Heart right ventricle (tissue), 16 donors: ENCODE data around the gene CHAF1B. TPM values are rescaled to one million over a fixed set of nuclear protein-coding genes. Genes with fewer than 3 reads are reported as not detected.

Source experiments
- ATAC-seq, 8 donors: fragments of 200-7000 bp; cut with Tn5 transposase; one replicate each; pipeline ENCODE4 v1.9.1; 2020; ENCODE audit warnings: mild to moderate bottlenecking in 8 of 8, moderate library complexity in 8 of 8, moderate number of reproducible peaks in 1 of 8
- DNase-seq, 2 donors: peaks; one replicate each; pipeline ENCODE4 v3.0.0-alpha.2; 2020
- H3K27ac ChIP-seq, 10 donors: fragments of 200-600 bp; sonication (generic) in 2 of 10; one replicate each; pipeline versions ENCODE4 v1.5.0 to v1.8.0; 2020 to 2022; ENCODE audit warnings: mild to moderate bottlenecking in 3 of 10
- H3K27me3 ChIP-seq, 7 donors: fragments of 200-600 bp; one replicate each; pipeline ENCODE4 v1.8.0; 2021 to 2022; ENCODE audit warnings: mild to moderate bottlenecking in 2 of 7
- H3K36me3 ChIP-seq, 9 donors: fragments of 200-600 bp; sonication (generic) in 1 of 9; one replicate each; pipeline versions ENCODE4 v1.5.0 to v1.8.0; 2020 to 2022; ENCODE audit warnings: mild to moderate bottlenecking in 2 of 9
- H3K4me1 ChIP-seq, 9 donors: fragments of 200-600 bp; sonication (generic) in 1 of 9; one replicate each; pipeline versions ENCODE4 v1.5.0 to v1.8.0; 2020 to 2022; ENCODE audit warnings: mild to moderate bottlenecking in 4 of 9
- H3K4me3 ChIP-seq, 10 donors: fragments of 200-600 bp; sonication (generic) in 2 of 10; one replicate each; pipeline versions ENCODE4 v1.5.0 to v1.8.0; 2020 to 2022; ENCODE audit warnings: mild to moderate bottlenecking in 7 of 10, moderate library complexity in 2 of 10
- H3K9me3 ChIP-seq, 11 donors: fragments of 200-600 bp in 10 of 11; sonication (generic) in 2 of 11; one replicate each; pipeline versions ENCODE4 v1.5.0 to v1.8.0; 2013 to 2022; ENCODE audit warnings: mild to moderate bottlenecking in 2 of 11, control low read depth in 1 of 11, moderate library complexity in 1 of 11
- CTCF ChIP-seq, 9 donors: fragments of 200-600 bp; sonication (generic) in 2 of 9; IDR thresholded peaks; one replicate each; pipeline versions ENCODE4 v1.5.0 to v1.8.0; 2021 to 2022; ENCODE audit warnings: antibody characterized with exemption in 9 of 9, mild to moderate bottlenecking in 5 of 9, moderate library complexity in 1 of 9
- WGBS, 2 donors: extraction: QIAGEN DNeasy Blood & Tissue Kit; methylation state at CpG; one replicate each; pipeline ENCODE4 v1.1.7; 2013; ENCODE audit warnings: inconsistent platforms in 1 of 2; 5-methylcytosine and 5-hydroxymethylcytosine counted together
- intact Hi-C, 10 donors: fragments of 100-400 bp; cut with DNase I; formaldehyde crosslinking; loops; one replicate each; pipeline versions ENCODE4 v1.11.1 to v1.14.2; 2022
- polyA plus RNA-seq, 2 donors: library from polyadenylated mRNA; stranded (reverse); fragments of 200-250 nt; gene quantifications; one replicate each; pipeline ENCODE4 v1.2.3, GENCODE V29; 2013
- total RNA-seq, 10 donors: library from RNA; stranded (reverse); fragmentation: NEBNext Ultra II Directional in 3 of 10; extraction: Animal tissue kit (Norgen Biotek cat#: 25700) in 3 of 10; gene quantifications; one replicate each; pipeline versions ENCODE4 v1.2.1 to v1.2.4, GENCODE V29; 2021 to 2023
- donor health status: Arrhythmogenic right ventricular cardiomyopathy.
- donor health status: ischemic (EF 13 %, LVEDD 7.1; RV severe dilation, severe dysfunction).
- donor health status: healthy with polysubstance abuse.
- donor health status: DM: no; HTN: yes; CAD: no.
- donor health status: DM: no; HTN: no; CAD: no.
- donor health status: ischemic (EF 25% LVEDD 6.9; RV normal size, moderate dysfunction).
- donor health status: ischemic (EF 25% LVEDD 5.7; RV mildly dilated, moderate dysfunction).
- donor health status: healthy.
- donor health status: DM: yes; HTN: yes; CAD: no.
- donor health status: Ischemic cardiomyopathy.
- donor health status: ischemic (EF 35%, LVEDD 5.7; RV mildly dilated, moderate dysfunction).
- donor health status: nonischemic (EF 11% LVEDD 7.7; RV severe dilation, severe dysfunction).
- donor health status: DM: yes; HTN: yes; CAD: no.
- donor health status: PGD.
- donor health status: ischemic (EF 29% LVEDD 5.4; RV normal size, mild dysfunction).
- donor health status: nonischemic (EF 23%, LVEDD 6.1; RV moderate dilation, normal function).

CHAF1B gene
- total and polyA plus RNA-seq, 12 donors, result 0.24 to 1.3 (median 0.48) TPM

- no peaks in the 10 kb centered on the region for H3K36me3 ChIP-seq
- intact Hi-C loops, result no loop called here
- no peaks in the 10 kb centered on the region for H3K27me3 ChIP-seq
- DNase-seq (no peak), ATAC-seq (no peak)
- H3K4me3 ChIP-seq, result no peak overlapping the region
- 94 to 96% methylated on average over 8 of the region's 8 CpGs for WGBS, 2 donors
- TF ChIP-seq CTCF (IDR thresholded peaks at IDR 0.05), result no peak
- no peaks in the 10 kb centered on the region for H3K9me3 ChIP-seq
- H3K4me1 ChIP-seq, result peaks cover 0 to 9% (median 0%) of the 10 kb centered on the region in 9 donors
- no peak overlapping the region for H3K27ac ChIP-seq
Measured at GRCh38 chr21:36451506-36451905, 66.3 kb downstream of the CHAF1B start.

- 58 to 82% methylated on average over 6 of the region's 6 CpGs for WGBS, 2 donors
- DNase-seq (no peak), ATAC-seq (no peak)
- Histone ChIP-seq H3K27me3 (no peaks in the 10 kb centered on the region), H3K9me3 (no peaks in the 10 kb centered on the region), H3K27ac (no peak overlapping the region), H3K4me3 (no peak overlapping the region), H3K36me3 (no peaks in the 10 kb centered on the region), H3K4me1 (peaks cover 0 to 18% (median 0%) of the 10 kb centered on the region in 9 donors)
- TF ChIP-seq CTCF (IDR thresholded peaks at IDR 0.05), result no peak
- intact Hi-C loops, result no loop called here
Measured at GRCh38 chr21:36452281-36452825, 67.2 kb downstream of the CHAF1B start.

- Histone ChIP-seq H3K4me3 (no peak overlapping the region), H3K27ac (no peak overlapping the region), H3K27me3 (no peaks in the 10 kb centered on the region), H3K9me3 (no peaks in the 10 kb centered on the region), H3K36me3 (no peaks in the 10 kb centered on the region), H3K4me1 (peaks cover 0 to 18% (median 0%) of the 10 kb centered on the region in 9 donors)
- no peak for DNase-seq
- ATAC-seq, result no peak
- WGBS, 2 donors, result 35 to 46% methylated on average over 4 of the region's 4 CpGs
- intact Hi-C loops, result no loop called here
- TF ChIP-seq CTCF (IDR thresholded peaks at IDR 0.05), result no peak
Measured at GRCh38 chr21:36454093-36454531, 68.9 kb downstream of the CHAF1B start.

GRCh38 chr21:36454706-36455105 lies 69.5 kb downstream of the CHAF1B start:
- DNase-seq (no peak), ATAC-seq (no peak)
- Histone ChIP-seq H3K9me3 (no peaks in the 10 kb centered on the region), H3K4me1 (peaks cover 0 to 18% (median 0%) of the 10 kb centered on the region in 9 donors), H3K27ac (no peak overlapping the region), H3K27me3 (no peaks in the 10 kb centered on the region), H3K4me3 (no peak overlapping the region), H3K36me3 (no peaks in the 10 kb centered on the region)
- intact Hi-C loops, result no loop called here
- no peak for TF ChIP-seq CTCF (IDR thresholded peaks at IDR 0.05)
- 68 to 73% methylated on average over 4 of the region's 4 CpGs for WGBS, 2 donors
